ENCODE measurements around the gene JUN.

The JUN gene

GRCh38 chr1:58739856-58740466, 43.9 kb downstream of the JUN start:
- TF ChIP-seq FOXM1 (IDR thresholded peaks at IDR 0.05; ENCODE audit: borderline replicate concordance, low read depth) (0 out of 2 replicates have a peak, but pooled peaks have one; percentile 19), TAF1 (IDR thresholded peaks at IDR 0.05; ENCODE audit: low read depth) (no peak), RAD21 (IDR thresholded peaks at IDR 0.05; ENCODE audit: low read depth) (peak; percentile 91)
- TF ChIP-seq, protein P1, sequence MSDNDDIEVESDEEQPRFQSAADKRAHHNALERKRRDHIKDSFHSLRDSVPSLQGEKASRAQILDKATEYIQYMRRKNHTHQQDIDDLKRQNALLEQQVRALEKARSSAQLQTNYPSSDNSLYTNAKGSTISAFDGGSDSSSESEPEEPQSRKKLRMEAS (IDR thresholded peaks at IDR 0.05), result no peak

GRCh38 chr1:58738876-58739275, 45.0 kb downstream of the JUN start:
- TF ChIP-seq USF1 (IDR thresholded peaks at IDR 0.05) (no peak), EP300 (IDR thresholded peaks at IDR 0.05; ENCODE audit: borderline replicate concordance) (no peak), YY1 (IDR thresholded peaks at IDR 0.05; ENCODE audit: low read depth) (no peak), TCF12 (IDR thresholded peaks at IDR 0.05; ENCODE audit: low read depth) (no peak), CEBPB (IDR thresholded peaks at IDR 0.05) (no peak), NFIC (IDR thresholded peaks at IDR 0.05) (no peak)
- TF ChIP-seq, protein P1 (IDR thresholded peaks at IDR 0.05), result no peak

GRCh38 chr1:58735586-58735985, 48.3 kb downstream of the JUN start:
- TF ChIP-seq EGR1 (IDR thresholded peaks at IDR 0.05) (no peak), EP300 (IDR thresholded peaks at IDR 0.05; ENCODE audit: borderline replicate concordance) (no peak), TEAD4 (IDR thresholded peaks at IDR 0.05) (no peak), RAD21 (IDR thresholded peaks at IDR 0.05; ENCODE audit: low read depth) (no peak), TCF12 (IDR thresholded peaks at IDR 0.05; ENCODE audit: low read depth) (no peak), NFIC (IDR thresholded peaks at IDR 0.05) (no peak), ZBTB7A (IDR thresholded peaks at IDR 0.05; ENCODE audit: low read depth) (no peak), REST (IDR thresholded peaks at IDR 0.05; ENCODE audit: low read depth) (no peak), TAF1 (IDR thresholded peaks at IDR 0.05; ENCODE audit: low read depth) (no peak), USF1 (IDR thresholded peaks at IDR 0.05) (no peak), CEBPB (IDR thresholded peaks at IDR 0.05) (no peak), YY1 (IDR thresholded peaks at IDR 0.05; ENCODE audit: low read depth) (no peak), FOXM1 (IDR thresholded peaks at IDR 0.05; ENCODE audit: borderline replicate concordance, low read depth) (no peak), CREB1 (IDR thresholded peaks at IDR 0.05; ENCODE audit: low read depth) (no peak)
- TF ChIP-seq, protein P1 (IDR thresholded peaks at IDR 0.05), result no peak

DNA sequence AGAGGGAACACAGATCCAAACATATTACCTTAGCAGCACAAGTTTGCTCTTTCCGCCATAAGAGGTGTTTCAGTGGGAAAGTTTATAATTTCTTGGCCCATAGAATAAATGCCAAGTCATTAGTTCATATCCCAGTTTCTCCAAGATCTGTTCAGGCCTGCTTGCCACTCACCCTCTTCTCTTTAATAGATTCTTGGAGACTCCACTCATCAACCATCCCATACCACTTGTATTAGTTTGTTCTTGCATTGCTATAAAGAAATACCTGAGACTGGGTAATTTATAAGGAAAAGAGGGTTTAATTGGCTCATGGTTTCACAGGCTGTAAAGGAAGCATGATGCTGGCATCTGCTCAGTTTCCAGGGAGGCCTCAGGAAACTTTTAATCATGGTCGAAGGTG, 49.2 kb downstream of the JUN start:
- no peak for TF ChIP-seq YY1 (IDR thresholded peaks at IDR 0.05; ENCODE audit: low read depth)
- TF ChIP-seq TCF12 (IDR thresholded peaks at IDR 0.05; ENCODE audit: low read depth), result no peak
- no peak for TF ChIP-seq ZBTB7A (IDR thresholded peaks at IDR 0.05; ENCODE audit: low read depth)
- TF ChIP-seq TAF1 (IDR thresholded peaks at IDR 0.05; ENCODE audit: low read depth), result no peak
- TF ChIP-seq FOXM1 (IDR thresholded peaks at IDR 0.05; ENCODE audit: borderline replicate concordance, low read depth), result no peak

DNA sequence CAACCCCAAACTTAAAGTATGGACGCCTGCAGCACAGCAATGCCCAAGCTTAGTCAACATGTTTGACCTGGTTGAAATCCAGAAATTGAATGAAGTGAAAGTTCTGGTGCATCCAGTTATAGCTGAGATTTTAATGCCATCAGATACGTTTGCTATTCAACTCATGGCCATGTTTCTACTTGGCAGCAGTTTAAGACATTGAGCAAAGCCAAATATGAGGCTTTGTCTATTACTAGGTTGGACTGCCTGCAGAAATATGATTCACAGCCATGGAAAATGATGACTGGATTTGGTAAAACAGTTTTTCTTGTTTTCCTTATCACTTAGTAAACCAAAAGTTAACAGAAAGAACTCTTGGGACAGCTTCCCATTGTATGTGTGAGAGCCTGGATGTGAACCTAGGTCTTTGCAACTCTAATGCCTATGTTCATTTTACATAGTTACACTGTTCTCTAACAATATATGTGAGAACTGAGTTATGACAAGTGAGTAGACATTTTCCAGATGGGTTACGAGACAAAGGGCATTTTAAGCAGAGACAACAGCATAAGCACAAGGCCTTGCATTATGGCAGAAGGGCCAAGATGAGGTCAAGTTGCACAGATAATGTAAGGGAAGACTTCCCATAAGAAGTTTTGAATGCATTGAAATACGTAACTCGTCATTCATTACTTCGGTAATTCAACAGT, 51.6 kb downstream of the JUN start:
- no peak for TF ChIP-seq USF1 (IDR thresholded peaks at IDR 0.05)
- no peak for TF ChIP-seq TCF12 (IDR thresholded peaks at IDR 0.05; ENCODE audit: low read depth)
- TF ChIP-seq, protein P1 (IDR thresholded peaks at IDR 0.05), result no peak
- no peak for TF ChIP-seq EGR1 (IDR thresholded peaks at IDR 0.05)
- no peak for TF ChIP-seq REST (IDR thresholded peaks at IDR 0.05; ENCODE audit: low read depth)
- no peak for TF ChIP-seq NFIC (IDR thresholded peaks at IDR 0.05)
- TF ChIP-seq RAD21 (IDR thresholded peaks at IDR 0.05; ENCODE audit: low read depth), result no peak
- no peak for TF ChIP-seq ZBTB7A (IDR thresholded peaks at IDR 0.05; ENCODE audit: low read depth)
- TF ChIP-seq FOXM1 (IDR thresholded peaks at IDR 0.05; ENCODE audit: borderline replicate concordance, low read depth), result no peak
- TF ChIP-seq YY1 (IDR thresholded peaks at IDR 0.05; ENCODE audit: low read depth), result no peak
- no peak for TF ChIP-seq EP300 (IDR thresholded peaks at IDR 0.05; ENCODE audit: borderline replicate concordance)
- TF ChIP-seq TEAD4 (IDR thresholded peaks at IDR 0.05), result no peak
- TF ChIP-seq CREB1 (IDR thresholded peaks at IDR 0.05; ENCODE audit: low read depth), result no peak
- TF ChIP-seq TAF1 (IDR thresholded peaks at IDR 0.05; ENCODE audit: low read depth), result no peak
- no peak for TF ChIP-seq CEBPB (IDR thresholded peaks at IDR 0.05)

Measured in Ishikawa (cell line).